Keratinocyte (primary cell): ENCODE measurements around the gene SCTR. TPM values are rescaled to one million over a fixed set of nuclear protein-coding genes. Genes with fewer than 3 reads are reported as not detected.
A peak's percentile ranks its signal among the peaks of the same experiment; 100 is the strongest.

ENCODE experiments used
- DNase-seq: peaks from one replicate; pipeline ENCODE4 v3.0.0-alpha.2; 2011; ENCODE audit warnings: low read depth, missing footprints, low spot score
- FAIRE-seq: peaks from 2 replicates; lab custom pipeline; 2011; peaks lifted over from hg19 to GRCh38; lab: Jason Lieb, UNC
- H2AFZ ChIP-seq: 2 replicates; pipeline ENCODE4 v1.6.0; 2012; ENCODE audit warnings: low read length, control low read depth, inconsistent platforms; ENCODE audit not compliant: control insufficient read depth
- H3K27ac ChIP-seq: 2 replicates; pipeline ENCODE4 v1.5.1; 2011; ENCODE audit warnings: low read length; ENCODE audit not compliant: control insufficient read depth, insufficient read depth
- H3K27me3 ChIP-seq: 3 replicates; pipeline ENCODE4 v1.6.0; 2011; ENCODE audit warnings: low read length; ENCODE audit not compliant: control insufficient read depth, insufficient read depth; ENCODE audit errors: extremely low read depth
- H3K36me3 ChIP-seq, 2 experiments: 2 replicates in 1 of 2; 3 replicates in 1 of 2; pipeline ENCODE4 v1.5.1; 2011; ENCODE audit warnings: low read length in 2 of 2, mild to moderate bottlenecking in 1 of 2; ENCODE audit not compliant: control insufficient read depth in 2 of 2, insufficient read depth in 2 of 2; ENCODE audit errors: extremely low read depth in 1 of 2
- H3K4me1 ChIP-seq: 3 replicates; pipeline ENCODE4 v1.5.1; 2011; ENCODE audit warnings: low read length; ENCODE audit not compliant: control insufficient read depth, insufficient read depth; ENCODE audit errors: extremely low read depth
- H3K4me2 ChIP-seq: 3 replicates; pipeline ENCODE4 v1.6.0; 2011; ENCODE audit warnings: low read depth, low read length; ENCODE audit not compliant: control insufficient read depth, insufficient read depth; ENCODE audit errors: extremely low read depth
- H3K4me3 ChIP-seq, 3 experiments: fragments of 200-600 bp in 1 of 3; sonication (generic) in 1 of 3; 2 replicates in 2 of 3; 3 replicates in 1 of 3; pipeline ENCODE4 v1.5.1; 2011 to 2016; ENCODE audit warnings: low read length in 3 of 3, mild to moderate bottlenecking in 3 of 3, control low read depth in 2 of 3, inconsistent platforms in 1 of 3, low read depth in 1 of 3, mixed read lengths in 1 of 3, mixed run types in 1 of 3, moderate library complexity in 1 of 3; ENCODE audit not compliant: control insufficient read depth in 2 of 3, insufficient read depth in 2 of 3; ENCODE audit errors: extremely low read depth in 1 of 3
- H3K79me2 ChIP-seq: 2 replicates; pipeline ENCODE4 v1.6.0; 2012; ENCODE audit warnings: low read length; ENCODE audit not compliant: control insufficient read depth, insufficient read depth
- H3K9ac ChIP-seq: 3 replicates; pipeline ENCODE4 v1.6.0; 2011; ENCODE audit warnings: low read length; ENCODE audit not compliant: control insufficient read depth, insufficient read depth; ENCODE audit errors: extremely low read depth
- H3K9me1 ChIP-seq: 3 replicates; pipeline ENCODE4 v1.6.0; 2011; ENCODE audit warnings: low read length; ENCODE audit not compliant: control insufficient read depth, insufficient read depth; ENCODE audit errors: extremely low read depth
- H3K9me3 ChIP-seq: 2 replicates; pipeline ENCODE4 v1.5.1; 2012; ENCODE audit warnings: low read depth, low read length; ENCODE audit not compliant: control insufficient read depth
- H4K20me1 ChIP-seq: 3 replicates; pipeline ENCODE4 v1.6.0; 2011; ENCODE audit warnings: low read length; ENCODE audit not compliant: control insufficient read depth, insufficient read depth; ENCODE audit errors: extremely low read depth
- EZH2 ChIP-seq: IDR thresholded peaks from one replicate; pipeline ENCODE4 v1.6.1; 2012; ENCODE audit warnings: inconsistent platforms, mild to moderate bottlenecking, low read length, moderate library complexity
- dilution Hi-C: fragments of 300-500 bp; cut with MboI; formaldehyde crosslinking; loops from one replicate; pipeline ENCODE4 v1.7.0; 2020; ENCODE audit warnings: low sequenced_read_pairs; ENCODE audit not compliant: extremely low pct_ligation_motif_present
- polyA plus RNA-seq, 5 experiments: library from polyadenylated mRNA; depleted of rRNA in 3 of 5; stranded (reverse) in 3 of 5; stranded (forward) in 1 of 5; unstranded in 1 of 5; fragments of >200 nt; gene quantifications; 1 replicate in 1 of 5; 2 replicates in 3 of 5; 3 replicates in 1 of 5; pipeline versions ENCODE4 v1.2.1 to v1.2.3, GENCODE V29; 2011 to 2012; ENCODE audit warnings: missing spikeins in 2 of 5, low read depth in 1 of 5, low replicate concordance in 1 of 5
- TF ChIP-seq, protein P1 (sequence below), 3 experiments: IDR thresholded peaks in 1 of 3; conservative IDR thresholded peaks in 1 of 3; optimal IDR thresholded peaks in 1 of 3; 2 replicates in 2 of 3; 3 replicates in 1 of 3; pipeline versions ENCODE3 to v1.5.1; 2011; ENCODE audit warnings: low read length in 3 of 3, mild to moderate bottlenecking in 3 of 3, moderate library complexity in 2 of 3, control low read depth in 1 of 3, inconsistent platforms in 1 of 3; ENCODE audit not compliant: insufficient read depth in 2 of 3; ENCODE audit errors: extremely low read depth in 1 of 3

The SCTR gene
- polyA plus RNA-seq, 1 donor (not counting 4 experiments of a cell fraction or from before 2014, with no cell fraction given): not detected

DNA sequence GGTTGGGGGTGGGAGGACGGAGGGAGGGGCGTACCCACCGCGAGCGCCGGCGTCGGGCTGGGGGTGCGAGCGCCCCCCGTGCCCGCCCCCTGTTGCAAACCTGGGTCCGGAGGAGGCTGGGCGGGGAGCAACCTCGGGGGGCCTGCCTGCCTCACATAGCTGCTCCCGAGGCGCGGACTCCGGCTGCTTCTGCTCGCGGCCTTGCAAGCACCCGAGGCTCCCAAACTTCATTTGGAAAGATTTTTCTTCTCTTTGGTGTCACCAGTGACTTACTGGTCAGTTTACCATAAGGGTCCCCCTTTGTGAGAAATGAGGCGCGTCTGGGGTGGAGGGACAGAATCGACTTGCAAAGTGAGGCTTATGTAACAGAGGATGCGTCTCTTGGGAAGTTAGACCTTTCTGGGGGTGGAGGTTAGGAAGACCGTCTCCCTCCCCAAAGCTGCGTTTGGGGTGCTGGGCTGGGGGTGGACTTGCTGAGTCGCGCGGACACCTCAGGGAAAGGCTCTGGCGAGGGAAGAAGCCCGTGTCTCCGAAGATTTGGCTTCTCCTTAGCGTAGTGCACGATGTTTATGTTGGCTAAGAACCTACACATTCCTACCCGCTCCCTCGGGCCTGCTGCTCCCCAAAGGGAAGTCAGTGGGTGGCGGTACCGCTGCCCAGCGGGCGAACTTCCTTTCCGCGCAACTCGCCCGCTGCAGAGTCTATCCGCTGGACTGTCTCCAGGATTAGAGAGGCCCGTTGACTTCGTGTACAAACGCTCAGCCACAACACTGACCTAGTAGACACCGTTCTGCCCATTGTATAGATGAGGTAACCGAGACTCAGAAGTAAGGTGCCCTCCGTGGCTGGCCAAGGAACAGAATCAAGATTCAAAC, 92.1 kb downstream of the SCTR start:
- H3K4me1 ChIP-seq: peaks cover 14% of the 10 kb centered on the region

DNA sequence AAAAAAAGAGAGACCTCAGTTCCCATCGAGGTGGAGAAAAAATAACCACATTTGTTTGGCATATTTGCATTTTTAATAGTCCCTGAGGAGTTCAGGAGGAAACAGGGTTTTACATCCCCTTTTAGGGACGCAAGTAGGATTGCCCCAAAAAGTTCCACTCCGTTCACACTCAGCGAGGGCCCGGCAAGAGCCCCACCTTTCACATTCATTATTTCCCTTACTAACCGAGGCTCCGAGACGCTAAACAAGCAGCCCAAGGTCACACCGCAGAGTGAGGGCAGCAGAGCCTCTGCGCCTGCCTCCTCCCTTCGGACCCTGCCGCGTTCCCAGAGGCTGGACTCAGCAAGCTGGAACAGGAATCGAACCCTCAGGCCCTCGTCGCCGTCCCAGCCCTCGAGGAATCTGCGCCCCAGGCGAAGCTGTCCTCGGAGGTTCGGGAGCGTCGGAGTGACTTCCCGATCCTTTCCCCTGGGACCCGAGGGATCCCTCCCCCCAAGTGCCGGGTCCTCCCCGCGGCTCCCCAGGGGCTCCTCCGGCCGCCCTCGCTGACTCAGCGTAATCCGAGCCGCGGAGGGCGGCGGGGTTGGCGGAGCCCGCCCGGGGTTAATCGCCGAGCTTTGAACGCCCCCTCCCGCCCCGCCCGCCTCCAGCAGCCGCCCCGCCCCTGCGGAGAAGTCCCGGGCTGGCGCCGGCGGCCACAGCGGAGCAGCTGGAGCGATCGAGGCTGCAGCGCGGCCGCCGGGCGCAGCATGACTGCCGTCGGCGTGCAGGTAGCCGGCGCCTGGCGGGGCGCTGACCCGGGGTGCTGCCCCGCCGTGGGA, 92.9 kb downstream of the SCTR start, which contains the start of gene TMEM37:
Gene TMEM37, plus strand, starts transcription at position 700 of the 821 bp plus-strand sequence. Its CDS starts 50 bp downstream, at position 750.
- peak within 1 kb of the TSS; percentile 15 to 45 (median 36) for H3K4me3 ChIP-seq
- peak within 1 kb of the TSS; percentile 58 for H2AFZ ChIP-seq
- H4K20me1 ChIP-seq: no peaks in the 10 kb centered on the region
- TF ChIP-seq, protein P1, sequence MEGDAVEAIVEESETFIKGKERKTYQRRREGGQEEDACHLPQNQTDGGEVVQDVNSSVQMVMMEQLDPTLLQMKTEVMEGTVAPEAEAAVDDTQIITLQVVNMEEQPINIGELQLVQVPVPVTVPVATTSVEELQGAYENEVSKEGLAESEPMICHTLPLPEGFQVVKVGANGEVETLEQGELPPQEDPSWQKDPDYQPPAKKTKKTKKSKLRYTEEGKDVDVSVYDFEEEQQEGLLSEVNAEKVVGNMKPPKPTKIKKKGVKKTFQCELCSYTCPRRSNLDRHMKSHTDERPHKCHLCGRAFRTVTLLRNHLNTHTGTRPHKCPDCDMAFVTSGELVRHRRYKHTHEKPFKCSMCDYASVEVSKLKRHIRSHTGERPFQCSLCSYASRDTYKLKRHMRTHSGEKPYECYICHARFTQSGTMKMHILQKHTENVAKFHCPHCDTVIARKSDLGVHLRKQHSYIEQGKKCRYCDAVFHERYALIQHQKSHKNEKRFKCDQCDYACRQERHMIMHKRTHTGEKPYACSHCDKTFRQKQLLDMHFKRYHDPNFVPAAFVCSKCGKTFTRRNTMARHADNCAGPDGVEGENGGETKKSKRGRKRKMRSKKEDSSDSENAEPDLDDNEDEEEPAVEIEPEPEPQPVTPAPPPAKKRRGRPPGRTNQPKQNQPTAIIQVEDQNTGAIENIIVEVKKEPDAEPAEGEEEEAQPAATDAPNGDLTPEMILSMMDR (optimal IDR thresholded peaks at IDR 0.05 in 1 of 3, IDR thresholded peaks at IDR 0.05 in 1 of 3, conservative IDR thresholded peaks at IDR 0.05 in 1 of 3; ENCODE audit: extremely low read depth in 1 of 3, insufficient read depth in 2 of 3, low read length in 3 of 3): no peak
- no peak for TF ChIP-seq EZH2
- H3K36me3 ChIP-seq: no peaks in the 10 kb centered on the region
- dilution Hi-C loops: no loop called here
- H3K27ac ChIP-seq: no peak within 1 kb of the TSS
- H3K9me3 ChIP-seq: no peaks in the 10 kb centered on the region
- no peaks in the 10 kb centered on the region for H3K9me1 ChIP-seq
- no peaks in the 10 kb centered on the region for H3K79me2 ChIP-seq
- peak within 1 kb of the TSS; percentile 36 for H3K9ac ChIP-seq
- peak within 1 kb of the TSS; percentile 70 for H3K4me2 ChIP-seq
- no peak for FAIRE-seq
- peaks cover 14% of the 10 kb centered on the region for H3K4me1 ChIP-seq
- DNase-seq: no peak
- peaks cover 37% of the 10 kb centered on the region for H3K27me3 ChIP-seq

More for the DNA sequence above, 92.1 kb downstream of the SCTR start:
- Histone ChIP-seq H3K36me3 (no peaks in the 10 kb centered on the region), H3K9me1 (no peaks in the 10 kb centered on the region), H3K27ac (no peak overlapping the region), H2AFZ (no peak overlapping the region), H3K27me3 (peaks cover 28% of the 10 kb centered on the region), H3K9me3 (no peaks in the 10 kb centered on the region), H3K4me2 (peak overlapping the region; percentile 70), H3K79me2 (no peaks in the 10 kb centered on the region), H4K20me1 (no peaks in the 10 kb centered on the region), H3K9ac (no peak overlapping the region), H3K4me3 (peak overlapping the region in 2 of 3 experiments; percentile 12 to 45)
- dilution Hi-C loops: no loop called here
- no peak for TF ChIP-seq EZH2
- TF ChIP-seq, protein P1 (optimal IDR thresholded peaks at IDR 0.05 in 1 of 3, IDR thresholded peaks at IDR 0.05 in 1 of 3, conservative IDR thresholded peaks at IDR 0.05 in 1 of 3; ENCODE audit: extremely low read depth in 1 of 3, insufficient read depth in 2 of 3, low read length in 3 of 3): no peak
- FAIRE-seq (no peak), DNase-seq (no peak)
